HepG2 (cell line): ENCODE results near the gene TBX6. TPM values are rescaled to one million over a fixed set of nuclear protein-coding genes. Genes with fewer than 3 reads are reported as not detected.

ENCODE experiments used
- FOXK1 ChIP-seq: sonication (generic); formaldehyde crosslinking; IDR thresholded peaks from 2 replicates; pipeline ENCODE4 v1.4.0; 2020; ENCODE audit warnings: low read depth, missing genetic modification reagents, borderline replicate concordance
- HMGA1 ChIP-seq: sonication (generic); formaldehyde crosslinking; conservative IDR thresholded peaks from 2 replicates; pipeline ENCODE4 v1.4.0; 2020; ENCODE audit warnings: missing genetic modification reagents
- MXI1 ChIP-seq: IDR thresholded peaks from 3 replicates; pipeline ENCODE4 v1.6.1; 2012; ENCODE audit warnings: low read depth, low read length, inconsistent platforms, borderline replicate concordance
- SMARCE1 ChIP-seq: fragments of 450-650 bp; IDR thresholded peaks from 2 replicates; pipeline ENCODE4 v1.6.1; 2017; ENCODE audit warnings: borderline replicate concordance
- SUZ12 ChIP-seq: fragments of 150-350 bp; IDR thresholded peaks from 2 replicates; pipeline ENCODE4 v1.6.1; 2014; ENCODE audit warnings: low read depth, low read length
- ZNF367 ChIP-seq: sonication (generic); formaldehyde crosslinking; IDR thresholded peaks from 2 replicates; pipeline ENCODE4 v1.4.0; 2020; ENCODE audit warnings: missing genetic modification reagents, borderline replicate concordance
- ZNF543 ChIP-seq: sonication (generic); formaldehyde crosslinking; IDR thresholded peaks from 2 replicates; pipeline ENCODE4 v1.4.0; 2020; ENCODE audit warnings: mild to moderate bottlenecking, missing genetic modification reagents
- ZNF557 ChIP-seq: sonication (generic); formaldehyde crosslinking; IDR thresholded peaks from 2 replicates; pipeline ENCODE4 v1.4.0; 2020; ENCODE audit warnings: missing genetic modification reagents
- ZNF644 ChIP-seq: IDR thresholded peaks from 2 replicates; pipeline ENCODE4 v1.6.1; 2016; ENCODE audit warnings: low read depth
- ZNF781 ChIP-seq: sonication (generic); formaldehyde crosslinking; IDR thresholded peaks from 2 replicates; pipeline ENCODE4 v1.5.1; 2020; ENCODE audit warnings: borderline replicate concordance, mild to moderate bottlenecking, missing genetic modification reagents; ENCODE audit errors: not compliant biosample characterization
- ZNF891 ChIP-seq: sonication (generic); formaldehyde crosslinking; IDR thresholded peaks from 2 replicates; pipeline ENCODE4 v1.5.0; 2020; ENCODE audit warnings: mild to moderate bottlenecking, missing genetic modification reagents
- polyA plus RNA-seq, 8 experiments: library from polyadenylated mRNA; depleted of rRNA in 3 of 8; stranded (reverse) in 7 of 8; unstranded in 1 of 8; fragments of >200 nt; fragmentation: Illumina TruSeq in 4 of 8; extraction: Trizol in 4 of 8; gene quantifications; 2 replicates each; pipeline versions ENCODE4 v1.2.1 to v1.2.3, GENCODE V29; 2011 to 2016; ENCODE audit warnings: low read depth in 4 of 8, missing spikeins in 1 of 8, mixed read lengths in 1 of 8; ENCODE audit not compliant: insufficient read depth in 1 of 8
- total RNA-seq, 5 experiments: library from RNA; depleted of rRNA; stranded (reverse); fragments of >200 nt; fragmentation: Illumina TruSeq; extraction: Trizol; gene quantifications; 2 replicates each; pipeline ENCODE4 v1.2.3, GENCODE V29; 2016; ENCODE audit warnings: low read depth in 1 of 5
- TF ChIP-seq, protein P1 (sequence below): sonication (generic); formaldehyde crosslinking; IDR thresholded peaks from 2 replicates; pipeline ENCODE4 v1.8.0; 2022; ENCODE audit warnings: mild to moderate bottlenecking, missing genetic modification reagents
- TF ChIP-seq, protein P2 (sequence below): sonication (generic); formaldehyde crosslinking; IDR thresholded peaks from 2 replicates; pipeline ENCODE4 v1.5.0; 2020; ENCODE audit warnings: missing genetic modification reagents
- TF ChIP-seq, protein P3 (sequence below): sonication (generic); formaldehyde crosslinking; IDR thresholded peaks from 2 replicates; pipeline ENCODE4 v1.5.0; 2020; ENCODE audit warnings: mild to moderate bottlenecking, missing genetic modification reagents, borderline replicate concordance
- TF ChIP-seq, protein P4 (sequence below): sonication (generic); formaldehyde crosslinking; IDR thresholded peaks from 2 replicates; pipeline ENCODE4 v1.8.0; 2023; ENCODE audit warnings: mild to moderate bottlenecking, missing genetic modification reagents
- TF ChIP-seq, protein P5 (sequence below): sonication (generic); formaldehyde crosslinking; IDR thresholded peaks from 2 replicates; pipeline ENCODE4 v1.5.0; 2020; ENCODE audit warnings: mild to moderate bottlenecking, missing genetic modification reagents
- TF ChIP-seq, protein P6 (sequence below): sonication (generic); formaldehyde crosslinking; IDR thresholded peaks from 2 replicates; pipeline ENCODE4 v1.4.0; 2020; ENCODE audit warnings: missing genetic modification reagents

The TBX6 gene
- total and polyA plus RNA-seq, 2 of the 13 experiments (the other 11 are each of a cell fraction or from before 2014, with no cell fraction given): 0.24 to 0.42 TPM

DNA sequence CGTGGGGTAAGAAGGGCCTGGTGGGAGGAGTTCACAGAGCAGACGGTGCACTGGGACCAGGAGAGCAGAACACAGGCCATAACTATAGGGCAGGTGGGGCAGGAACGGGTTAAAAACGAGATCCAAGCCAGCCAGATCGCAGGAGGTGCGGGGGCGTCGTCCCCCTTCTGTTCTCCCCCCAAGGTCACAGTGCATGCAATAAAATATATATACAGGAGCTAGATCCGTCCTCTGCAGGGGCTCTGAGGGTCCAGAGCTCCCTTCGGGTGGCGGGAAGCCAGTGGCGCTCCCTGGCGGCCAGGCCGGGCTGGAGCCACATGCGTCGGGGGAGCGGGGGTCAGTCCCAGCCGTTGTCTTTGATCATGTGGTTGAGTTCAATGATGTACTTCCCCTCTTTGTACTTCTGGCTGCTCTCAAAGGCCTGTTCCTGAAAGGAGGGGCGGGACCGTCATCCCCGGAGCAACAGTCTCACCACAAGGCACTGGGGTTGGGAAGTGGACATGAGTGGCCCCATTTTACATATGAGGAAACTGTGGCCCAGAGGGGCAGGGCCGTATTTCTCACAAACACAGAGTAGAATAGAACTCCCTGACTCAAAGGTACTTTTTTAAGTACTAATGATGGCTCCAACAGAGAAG is 768 bp upstream of the TBX6 start (continued):
- TF ChIP-seq, protein P1, sequence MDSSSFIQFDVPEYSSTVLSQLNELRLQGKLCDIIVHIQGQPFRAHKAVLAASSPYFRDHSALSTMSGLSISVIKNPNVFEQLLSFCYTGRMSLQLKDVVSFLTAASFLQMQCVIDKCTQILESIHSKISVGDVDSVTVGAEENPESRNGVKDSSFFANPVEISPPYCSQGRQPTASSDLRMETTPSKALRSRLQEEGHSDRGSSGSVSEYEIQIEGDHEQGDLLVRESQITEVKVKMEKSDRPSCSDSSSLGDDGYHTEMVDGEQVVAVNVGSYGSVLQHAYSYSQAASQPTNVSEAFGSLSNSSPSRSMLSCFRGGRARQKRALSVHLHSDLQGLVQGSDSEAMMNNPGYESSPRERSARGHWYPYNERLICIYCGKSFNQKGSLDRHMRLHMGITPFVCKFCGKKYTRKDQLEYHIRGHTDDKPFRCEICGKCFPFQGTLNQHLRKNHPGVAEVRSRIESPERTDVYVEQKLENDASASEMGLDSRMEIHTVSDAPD (CRISPR knock-in tag): no peak
- TF ChIP-seq FOXK1 (CRISPR knock-in tag) (0 out of 2 replicates have a peak, but pooled peaks have one; percentile 49), ZNF781 (CRISPR knock-in tag) (no peak), ZNF644 (no peak), ZNF367 (CRISPR knock-in tag) (no peak), HMGA1 (CRISPR knock-in tag) (no peak), ZNF557 (peak; percentile 73; the same call in 1 of the 2 replicates), MXI1 (peak; percentile 94; the same call in 2 of the 3 replicates), ZNF543 (peak; percentile 90; the same call in 1 of the 2 replicates), ZNF891 (CRISPR knock-in tag) (no peak), SMARCE1 (no peak), SUZ12 (no peak)
- TF ChIP-seq, protein P2, sequence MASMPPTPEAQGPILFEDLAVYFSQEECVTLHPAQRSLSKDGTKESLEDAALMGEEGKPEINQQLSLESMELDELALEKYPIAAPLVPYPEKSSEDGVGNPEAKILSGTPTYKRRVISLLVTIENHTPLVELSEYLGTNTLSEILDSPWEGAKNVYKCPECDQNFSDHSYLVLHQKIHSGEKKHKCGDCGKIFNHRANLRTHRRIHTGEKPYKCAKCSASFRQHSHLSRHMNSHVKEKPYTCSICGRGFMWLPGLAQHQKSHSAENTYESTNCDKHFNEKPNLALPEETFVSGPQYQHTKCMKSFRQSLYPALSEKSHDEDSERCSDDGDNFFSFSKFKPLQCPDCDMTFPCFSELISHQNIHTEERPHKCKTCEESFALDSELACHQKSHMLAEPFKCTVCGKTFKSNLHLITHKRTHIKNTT (CRISPR knock-in tag): no peak
- TF ChIP-seq, protein P3, sequence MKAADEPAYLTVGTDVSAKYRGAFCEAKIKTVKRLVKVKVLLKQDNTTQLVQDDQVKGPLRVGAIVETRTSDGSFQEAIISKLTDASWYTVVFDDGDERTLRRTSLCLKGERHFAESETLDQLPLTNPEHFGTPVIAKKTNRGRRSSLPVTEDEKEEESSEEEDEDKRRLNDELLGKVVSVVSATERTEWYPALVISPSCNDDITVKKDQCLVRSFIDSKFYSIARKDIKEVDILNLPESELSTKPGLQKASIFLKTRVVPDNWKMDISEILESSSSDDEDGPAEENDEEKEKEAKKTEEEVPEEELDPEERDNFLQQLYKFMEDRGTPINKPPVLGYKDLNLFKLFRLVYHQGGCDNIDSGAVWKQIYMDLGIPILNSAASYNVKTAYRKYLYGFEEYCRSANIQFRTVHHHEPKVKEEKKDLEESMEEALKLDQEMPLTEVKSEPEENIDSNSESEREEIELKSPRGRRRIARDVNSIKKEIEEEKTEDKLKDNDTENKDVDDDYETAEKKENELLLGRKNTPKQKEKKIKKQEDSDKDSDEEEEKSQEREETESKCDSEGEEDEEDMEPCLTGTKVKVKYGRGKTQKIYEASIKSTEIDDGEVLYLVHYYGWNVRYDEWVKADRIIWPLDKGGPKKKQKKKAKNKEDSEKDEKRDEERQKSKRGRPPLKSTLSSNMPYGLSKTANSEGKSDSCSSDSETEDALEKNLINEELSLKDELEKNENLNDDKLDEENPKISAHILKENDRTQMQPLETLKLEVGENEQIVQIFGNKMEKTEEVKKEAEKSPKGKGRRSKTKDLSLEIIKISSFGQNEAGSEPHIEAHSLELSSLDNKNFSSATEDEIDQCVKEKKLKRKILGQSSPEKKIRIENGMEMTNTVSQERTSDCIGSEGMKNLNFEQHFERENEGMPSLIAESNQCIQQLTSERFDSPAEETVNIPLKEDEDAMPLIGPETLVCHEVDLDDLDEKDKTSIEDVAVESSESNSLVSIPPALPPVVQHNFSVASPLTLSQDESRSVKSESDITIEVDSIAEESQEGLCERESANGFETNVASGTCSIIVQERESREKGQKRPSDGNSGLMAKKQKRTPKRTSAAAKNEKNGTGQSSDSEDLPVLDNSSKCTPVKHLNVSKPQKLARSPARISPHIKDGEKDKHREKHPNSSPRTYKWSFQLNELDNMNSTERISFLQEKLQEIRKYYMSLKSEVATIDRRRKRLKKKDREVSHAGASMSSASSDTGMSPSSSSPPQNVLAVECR (CRISPR knock-in tag): peak; percentile 66; the same call in 1 of the 2 replicates
- TF ChIP-seq, protein P4, sequence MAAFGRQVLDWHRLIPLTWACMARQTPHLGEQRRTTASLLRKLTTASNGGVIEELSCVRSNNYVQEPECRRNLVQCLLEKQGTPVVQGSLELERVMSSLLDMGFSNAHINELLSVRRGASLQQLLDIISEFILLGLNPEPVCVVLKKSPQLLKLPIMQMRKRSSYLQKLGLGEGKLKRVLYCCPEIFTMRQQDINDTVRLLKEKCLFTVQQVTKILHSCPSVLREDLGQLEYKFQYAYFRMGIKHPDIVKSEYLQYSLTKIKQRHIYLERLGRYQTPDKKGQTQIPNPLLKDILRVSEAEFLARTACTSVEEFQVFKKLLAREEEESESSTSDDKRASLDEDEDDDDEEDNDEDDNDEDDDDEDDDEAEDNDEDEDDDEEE (CRISPR knock-in tag): 0 out of 2 replicates have a peak, but pooled peaks have one; percentile 17
- TF ChIP-seq, protein P5, sequence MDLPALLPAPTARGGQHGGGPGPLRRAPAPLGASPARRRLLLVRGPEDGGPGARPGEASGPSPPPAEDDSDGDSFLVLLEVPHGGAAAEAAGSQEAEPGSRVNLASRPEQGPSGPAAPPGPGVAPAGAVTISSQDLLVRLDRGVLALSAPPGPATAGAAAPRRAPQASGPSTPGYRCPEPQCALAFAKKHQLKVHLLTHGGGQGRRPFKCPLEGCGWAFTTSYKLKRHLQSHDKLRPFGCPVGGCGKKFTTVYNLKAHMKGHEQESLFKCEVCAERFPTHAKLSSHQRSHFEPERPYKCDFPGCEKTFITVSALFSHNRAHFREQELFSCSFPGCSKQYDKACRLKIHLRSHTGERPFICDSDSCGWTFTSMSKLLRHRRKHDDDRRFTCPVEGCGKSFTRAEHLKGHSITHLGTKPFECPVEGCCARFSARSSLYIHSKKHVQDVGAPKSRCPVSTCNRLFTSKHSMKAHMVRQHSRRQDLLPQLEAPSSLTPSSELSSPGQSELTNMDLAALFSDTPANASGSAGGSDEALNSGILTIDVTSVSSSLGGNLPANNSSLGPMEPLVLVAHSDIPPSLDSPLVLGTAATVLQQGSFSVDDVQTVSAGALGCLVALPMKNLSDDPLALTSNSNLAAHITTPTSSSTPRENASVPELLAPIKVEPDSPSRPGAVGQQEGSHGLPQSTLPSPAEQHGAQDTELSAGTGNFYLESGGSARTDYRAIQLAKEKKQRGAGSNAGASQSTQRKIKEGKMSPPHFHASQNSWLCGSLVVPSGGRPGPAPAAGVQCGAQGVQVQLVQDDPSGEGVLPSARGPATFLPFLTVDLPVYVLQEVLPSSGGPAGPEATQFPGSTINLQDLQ: peak; percentile 94
- TF ChIP-seq, protein P6, sequence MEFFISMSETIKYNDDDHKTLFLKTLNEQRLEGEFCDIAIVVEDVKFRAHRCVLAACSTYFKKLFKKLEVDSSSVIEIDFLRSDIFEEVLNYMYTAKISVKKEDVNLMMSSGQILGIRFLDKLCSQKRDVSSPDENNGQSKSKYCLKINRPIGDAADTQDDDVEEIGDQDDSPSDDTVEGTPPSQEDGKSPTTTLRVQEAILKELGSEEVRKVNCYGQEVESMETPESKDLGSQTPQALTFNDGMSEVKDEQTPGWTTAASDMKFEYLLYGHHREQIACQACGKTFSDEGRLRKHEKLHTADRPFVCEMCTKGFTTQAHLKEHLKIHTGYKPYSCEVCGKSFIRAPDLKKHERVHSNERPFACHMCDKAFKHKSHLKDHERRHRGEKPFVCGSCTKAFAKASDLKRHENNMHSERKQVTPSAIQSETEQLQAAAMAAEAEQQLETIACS (CRISPR knock-in tag): 0 out of 2 replicates have a peak, but pooled peaks have one; percentile 35
